Tibial artery (tissue), 4 donors: Measurements from ENCODE around the gene LRP1B.

Source experiments
- DNase-seq, 2 donors: peaks; one replicate each; pipeline ENCODE4 v3.0.0-alpha.2; 2019
- H3K27ac ChIP-seq, 2 donors: fragments of 200-600 bp; sonication (generic) in 1 of 2; 1 replicate in 1 of 2; 2 replicates in 1 of 2; pipeline ENCODE4 v1.5.1; 2018 to 2019; ENCODE audit warnings: mild to moderate bottlenecking in 1 of 2
- H3K27me3 ChIP-seq, 2 donors: fragments of 200-600 bp; sonication (generic) in 1 of 2; one replicate each; pipeline versions ENCODE4 v1.5.1 to v1.6.0; 2016 to 2019
- H3K36me3 ChIP-seq, 3 donors: fragments of 200-600 bp; sonication (generic) in 2 of 3; one replicate each; pipeline ENCODE4 v1.5.1; 2016 to 2019; ENCODE audit warnings: mild to moderate bottlenecking in 2 of 3
- H3K4me1 ChIP-seq, 4 donors: fragments of 200-600 bp; sonication (generic) in 2 of 4; 1 replicate in 3 of 4; 2 replicates in 1 of 4; pipeline ENCODE4 v1.5.1; 2016 to 2019
- H3K4me3 ChIP-seq, 2 donors: fragments of 200-600 bp; sonication (generic) in 1 of 2; 1 replicate in 1 of 2; 2 replicates in 1 of 2; pipeline ENCODE4 v1.5.1; 2018 to 2019; ENCODE audit warnings: mild to moderate bottlenecking in 2 of 2
- H3K9me3 ChIP-seq, 3 donors: fragments of 200-600 bp; sonication (generic) in 1 of 3; one replicate each; pipeline ENCODE4 v1.5.1; 2016 to 2019
- CTCF ChIP-seq, 2 experiments: fragments of 200-600 bp in 1 of 2; fragments of 450-650 bp in 1 of 2; IDR thresholded peaks; one replicate each; pipeline ENCODE4 v1.5.1; 2017 to 2019; ENCODE audit warnings: antibody characterized with exemption in 2 of 2, mild to moderate bottlenecking in 1 of 2, moderate library complexity in 1 of 2
- intact Hi-C: fragments of 100-400 bp; cut with DNase I; formaldehyde crosslinking; loops from one replicate; pipeline ENCODE4 v1.15.0; 2023; ENCODE audit warnings: low total_unique reads

Gene LRP1B

GRCh38 chr2:141554810-141555209, 576.0 kb downstream of the LRP1B start:
- no peaks in the 10 kb centered on the region for H3K27me3 ChIP-seq
- no peaks in the 10 kb centered on the region for H3K36me3 ChIP-seq
- H3K4me1 ChIP-seq: no peaks in the 10 kb centered on the region
- intact Hi-C loops: no loop called here
- H3K9me3 ChIP-seq: no peaks in the 10 kb centered on the region
- no peak for TF ChIP-seq CTCF (IDR thresholded peaks at IDR 0.05)
- H3K27ac ChIP-seq: no peak overlapping the region
- no peak for DNase-seq
- H3K4me3 ChIP-seq: no peak overlapping the region

- Histone ChIP-seq H3K4me1 (peaks cover 0 to 5% (median 0%) of the 10 kb centered on the region in 4 donors), H3K9me3 (no peaks in the 10 kb centered on the region), H3K27me3 (no peaks in the 10 kb centered on the region), H3K27ac (no peak overlapping the region), H3K4me3 (no peak overlapping the region), H3K36me3 (no peaks in the 10 kb centered on the region)
- no peak for TF ChIP-seq CTCF (IDR thresholded peaks at IDR 0.05)
- intact Hi-C loops: no loop called here
- DNase-seq: no peak
Measured at GRCh38 chr2:141534666-141535362, 596.0 kb downstream of the LRP1B start.

GRCh38 chr2:141529659-141530058, 601.2 kb downstream of the LRP1B start:
- Histone ChIP-seq H3K4me3 (no peak overlapping the region), H3K27me3 (no peaks in the 10 kb centered on the region), H3K36me3 (no peaks in the 10 kb centered on the region), H3K27ac (no peak overlapping the region), H3K4me1 (no peaks in the 10 kb centered on the region), H3K9me3 (no peaks in the 10 kb centered on the region)
- TF ChIP-seq CTCF (IDR thresholded peaks at IDR 0.05): no peak
- DNase-seq: no peak
- intact Hi-C loops: no loop called here

- no peak for DNase-seq
- intact Hi-C loops: no loop called here
Measured at GRCh38 chr2:141528990-141529389, 601.8 kb downstream of the LRP1B start.

GRCh38 chr2:141526760-141527159, 604.1 kb downstream of the LRP1B start:
- TF ChIP-seq CTCF (IDR thresholded peaks at IDR 0.05): no peak
- H3K27ac ChIP-seq: no peak overlapping the region
- intact Hi-C loops: no loop called here
- H3K4me3 ChIP-seq: no peak overlapping the region
- no peaks in the 10 kb centered on the region for H3K4me1 ChIP-seq
- no peaks in the 10 kb centered on the region for H3K9me3 ChIP-seq
- H3K27me3 ChIP-seq: no peaks in the 10 kb centered on the region
- no peak for DNase-seq
- H3K36me3 ChIP-seq: no peaks in the 10 kb centered on the region

More at GRCh38 chr2:141528990-141529389, 601.8 kb downstream of the LRP1B start:
- H3K36me3 ChIP-seq: no peaks in the 10 kb centered on the region
- no peak overlapping the region for H3K4me3 ChIP-seq
- H3K9me3 ChIP-seq: no peaks in the 10 kb centered on the region
- no peak overlapping the region for H3K27ac ChIP-seq
- H3K27me3 ChIP-seq: no peaks in the 10 kb centered on the region
- H3K4me1 ChIP-seq: no peaks in the 10 kb centered on the region
- TF ChIP-seq CTCF (IDR thresholded peaks at IDR 0.05): no peak

- Histone ChIP-seq H3K27me3 (no peaks in the 10 kb centered on the region), H3K4me1 (no peaks in the 10 kb centered on the region), H3K27ac (no peak overlapping the region), H3K36me3 (no peaks in the 10 kb centered on the region), H3K9me3 (no peaks in the 10 kb centered on the region), H3K4me3 (no peak overlapping the region)
- DNase-seq: no peak
- no peak for TF ChIP-seq CTCF (IDR thresholded peaks at IDR 0.05)
- intact Hi-C loops: no loop called here
Measured at GRCh38 chr2:141524777-141525176, 606.0 kb downstream of the LRP1B start.
